GM18502 (cell line): ENCODE data around the gene SPCS2.
"Not testable (repeated sequence)": the region's sequence is repeated elsewhere in the genome, so short reads cannot be mapped to it uniquely, and the experiment has no call there.

Experiments
- ATAC-seq: cut with Tn5 transposase; IDR thresholded peaks from one replicate; pipeline ENCODE4 v1.9.1; 2021; ENCODE audit warnings: mild to moderate bottlenecking; ENCODE audit not compliant: unreplicated experiment, poor library complexity

The SPCS2 gene

GRCh38 chr11:74990941-74991340 lies 41.9 kb downstream of the SPCS2 start:
- ATAC-seq: no peak

- peak; percentile 36 for ATAC-seq
Observed at GRCh38 chr11:74992852-74993251, 43.8 kb downstream of the SPCS2 start.

- no peak for ATAC-seq
Observed at GRCh38 chr11:75000975-75001354, 51.9 kb downstream of the SPCS2 start.

GRCh38 chr11:75001686-75002085 lies 52.6 kb downstream of the SPCS2 start:
- ATAC-seq: no peak

GRCh38 chr11:75002516-75002915 lies 53.5 kb downstream of the SPCS2 start:
- no peak for ATAC-seq

- ATAC-seq: no peak
Observed at GRCh38 chr11:75004215-75004614, 55.1 kb downstream of the SPCS2 start.

GRCh38 chr11:75011357-75011756 lies 62.3 kb downstream of the SPCS2 start:
- no peak for ATAC-seq

GRCh38 chr11:75011872-75012271 lies 62.8 kb downstream of the SPCS2 start:
- no peak for ATAC-seq

- ATAC-seq: no peak
Observed at GRCh38 chr11:75013051-75013450, 64.0 kb downstream of the SPCS2 start.

GRCh38 chr11:75014129-75014528 lies 65.1 kb downstream of the SPCS2 start:
- ATAC-seq: no peak

GRCh38 chr11:75019200-75019599 lies 70.1 kb downstream of the SPCS2 start:
- not testable (repeated sequence) for ATAC-seq

- not testable (repeated sequence) for ATAC-seq
Observed at GRCh38 chr11:75020328-75020727, 71.3 kb downstream of the SPCS2 start.

- ATAC-seq: peak; percentile 37
Observed at GRCh38 chr11:75022296-75022695, 73.2 kb downstream of the SPCS2 start.

GRCh38 chr11:75022759-75023396 lies 73.8 kb downstream of the SPCS2 start:
- peak; percentile 62 for ATAC-seq

- no peak for ATAC-seq
Observed at GRCh38 chr11:75023446-75024067, 74.5 kb downstream of the SPCS2 start.

- no peak for ATAC-seq
Observed at GRCh38 chr11:75024068-75024449, 75.0 kb downstream of the SPCS2 start.

GRCh38 chr11:75024764-75025211 lies 75.7 kb downstream of the SPCS2 start:
- ATAC-seq: no peak

- ATAC-seq: no peak
Observed at GRCh38 chr11:75025561-75025960, 76.5 kb downstream of the SPCS2 start.

GRCh38 chr11:75028321-75028720 lies 79.3 kb downstream of the SPCS2 start:
- ATAC-seq: no peak
